ENCODE measurements around the gene HS3ST1.

The HS3ST1 gene

GRCh38 chr4:11455201-11455835 is 26.6 kb upstream of the HS3ST1 start:
- Histone ChIP-seq H3K27me3 (ENCODE audit: control insufficient read depth, insufficient read depth, low read length) (no peaks in the 10 kb centered on the region), H3K4me1 (ENCODE audit: control insufficient read depth, insufficient read depth, low read length) (no peaks in the 10 kb centered on the region), H3K9me3 (ENCODE audit: control insufficient read depth, insufficient read depth, low read length) (no peaks in the 10 kb centered on the region), H3K36me3 (ENCODE audit: control insufficient read depth, insufficient read depth, low read length) (no peaks in the 10 kb centered on the region), H3K9ac (ENCODE audit: low read depth, low read length) (no peak overlapping the region), H3K4me3 (ENCODE audit: low read depth, low read length) (no peak overlapping the region)

GRCh38 chr4:11451716-11452115 is 23.0 kb upstream of the HS3ST1 start:
- Histone ChIP-seq H3K36me3 (ENCODE audit: control insufficient read depth, insufficient read depth, low read length) (no peaks in the 10 kb centered on the region), H3K9ac (ENCODE audit: low read depth, low read length) (no peak overlapping the region), H3K27me3 (ENCODE audit: control insufficient read depth, insufficient read depth, low read length) (no peaks in the 10 kb centered on the region), H3K4me1 (ENCODE audit: control insufficient read depth, insufficient read depth, low read length) (no peaks in the 10 kb centered on the region), H3K9me3 (ENCODE audit: control insufficient read depth, insufficient read depth, low read length) (no peaks in the 10 kb centered on the region), H3K4me3 (ENCODE audit: low read depth, low read length) (no peak overlapping the region)

GRCh38 chr4:11446155-11446811 is 17.6 kb upstream of the HS3ST1 start:
- Histone ChIP-seq H3K4me1 (ENCODE audit: control insufficient read depth, insufficient read depth, low read length) (no peaks in the 10 kb centered on the region), H3K4me3 (ENCODE audit: low read depth, low read length) (no peak overlapping the region), H3K36me3 (ENCODE audit: control insufficient read depth, insufficient read depth, low read length) (no peaks in the 10 kb centered on the region), H3K9me3 (ENCODE audit: control insufficient read depth, insufficient read depth, low read length) (no peaks in the 10 kb centered on the region), H3K9ac (ENCODE audit: low read depth, low read length) (no peak overlapping the region), H3K27me3 (ENCODE audit: control insufficient read depth, insufficient read depth, low read length) (no peaks in the 10 kb centered on the region)

- Histone ChIP-seq H3K4me3 (ENCODE audit: low read depth, low read length) (no peak overlapping the region), H3K9me3 (ENCODE audit: control insufficient read depth, insufficient read depth, low read length) (no peaks in the 10 kb centered on the region), H3K9ac (ENCODE audit: low read depth, low read length) (no peak overlapping the region), H3K27me3 (ENCODE audit: control insufficient read depth, insufficient read depth, low read length) (no peaks in the 10 kb centered on the region), H3K36me3 (ENCODE audit: control insufficient read depth, insufficient read depth, low read length) (no peaks in the 10 kb centered on the region), H3K4me1 (ENCODE audit: control insufficient read depth, insufficient read depth, low read length) (no peaks in the 10 kb centered on the region)
Observed at GRCh38 chr4:11441194-11441556, 12.5 kb upstream of the HS3ST1 start.

GRCh38 chr4:11440481-11441193 is 11.9 kb upstream of the HS3ST1 start:
- no peaks in the 10 kb centered on the region for H3K4me1 ChIP-seq (ENCODE audit: control insufficient read depth, insufficient read depth, low read length)
- H3K9me3 ChIP-seq (ENCODE audit: control insufficient read depth, insufficient read depth, low read length), result no peaks in the 10 kb centered on the region
- no peak overlapping the region for H3K9ac ChIP-seq (ENCODE audit: low read depth, low read length)
- H3K36me3 ChIP-seq (ENCODE audit: control insufficient read depth, insufficient read depth, low read length), result no peaks in the 10 kb centered on the region
- H3K4me3 ChIP-seq (ENCODE audit: low read depth, low read length), result no peak overlapping the region
- no peaks in the 10 kb centered on the region for H3K27me3 ChIP-seq (ENCODE audit: control insufficient read depth, insufficient read depth, low read length)

- no peaks in the 10 kb centered on the region for H3K9me3 ChIP-seq (ENCODE audit: control insufficient read depth, insufficient read depth, low read length)
- H3K4me3 ChIP-seq (ENCODE audit: low read depth, low read length), result no peak overlapping the region
- no peak overlapping the region for H3K9ac ChIP-seq (ENCODE audit: low read depth, low read length)
- no peaks in the 10 kb centered on the region for H3K27me3 ChIP-seq (ENCODE audit: control insufficient read depth, insufficient read depth, low read length)
- no peaks in the 10 kb centered on the region for H3K4me1 ChIP-seq (ENCODE audit: control insufficient read depth, insufficient read depth, low read length)
- no peaks in the 10 kb centered on the region for H3K36me3 ChIP-seq (ENCODE audit: control insufficient read depth, insufficient read depth, low read length)
Observed at GRCh38 chr4:11439836-11440235, 11.1 kb upstream of the HS3ST1 start.

- no peaks in the 10 kb centered on the region for H3K4me1 ChIP-seq (ENCODE audit: control insufficient read depth, insufficient read depth, low read length)
- no peak overlapping the region for H3K4me3 ChIP-seq (ENCODE audit: low read depth, low read length)
- no peaks in the 10 kb centered on the region for H3K36me3 ChIP-seq (ENCODE audit: control insufficient read depth, insufficient read depth, low read length)
Observed at GRCh38 chr4:11438647-11439046, 10.0 kb upstream of the HS3ST1 start.

GRCh38 chr4:11436673-11437072 is 8.0 kb upstream of the HS3ST1 start:
- H3K4me3 ChIP-seq (ENCODE audit: low read depth, low read length), result no peak overlapping the region
- no peaks in the 10 kb centered on the region for H3K36me3 ChIP-seq (ENCODE audit: control insufficient read depth, insufficient read depth, low read length)
- no peaks in the 10 kb centered on the region for H3K9me3 ChIP-seq (ENCODE audit: control insufficient read depth, insufficient read depth, low read length)
- H3K4me1 ChIP-seq (ENCODE audit: control insufficient read depth, insufficient read depth, low read length), result no peaks in the 10 kb centered on the region
- no peaks in the 10 kb centered on the region for H3K27me3 ChIP-seq (ENCODE audit: control insufficient read depth, insufficient read depth, low read length)
- no peak overlapping the region for H3K9ac ChIP-seq (ENCODE audit: low read depth, low read length)

More at GRCh38 chr4:11438647-11439046, 10.0 kb upstream of the HS3ST1 start:
- Histone ChIP-seq H3K9ac (ENCODE audit: low read depth, low read length) (no peak overlapping the region), H3K27me3 (ENCODE audit: control insufficient read depth, insufficient read depth, low read length) (no peaks in the 10 kb centered on the region), H3K9me3 (ENCODE audit: control insufficient read depth, insufficient read depth, low read length) (no peaks in the 10 kb centered on the region)

- no peak overlapping the region for H3K9ac ChIP-seq (ENCODE audit: low read depth, low read length)
- H3K36me3 ChIP-seq (ENCODE audit: control insufficient read depth, insufficient read depth, low read length), result no peaks in the 10 kb centered on the region
- H3K27me3 ChIP-seq (ENCODE audit: control insufficient read depth, insufficient read depth, low read length), result no peaks in the 10 kb centered on the region
- no peak overlapping the region for H3K4me3 ChIP-seq (ENCODE audit: low read depth, low read length)
- H3K9me3 ChIP-seq (ENCODE audit: control insufficient read depth, insufficient read depth, low read length), result no peaks in the 10 kb centered on the region
- H3K4me1 ChIP-seq (ENCODE audit: control insufficient read depth, insufficient read depth, low read length), result no peaks in the 10 kb centered on the region
Observed at GRCh38 chr4:11436084-11436483, 7.4 kb upstream of the HS3ST1 start.

- Histone ChIP-seq H3K27me3 (ENCODE audit: control insufficient read depth, insufficient read depth, low read length) (peaks cover 4% of the 10 kb centered on the region), H3K4me3 (ENCODE audit: low read depth, low read length) (no peak overlapping the region), H3K9me3 (ENCODE audit: control insufficient read depth, insufficient read depth, low read length) (no peaks in the 10 kb centered on the region), H3K4me1 (ENCODE audit: control insufficient read depth, insufficient read depth, low read length) (no peaks in the 10 kb centered on the region), H3K36me3 (ENCODE audit: control insufficient read depth, insufficient read depth, low read length) (no peaks in the 10 kb centered on the region), H3K9ac (ENCODE audit: low read depth, low read length) (no peak overlapping the region)
Observed at GRCh38 chr4:11435557-11435956, 6.9 kb upstream of the HS3ST1 start.

- Histone ChIP-seq H3K9me3 (ENCODE audit: control insufficient read depth, insufficient read depth, low read length) (no peaks in the 10 kb centered on the region), H3K36me3 (ENCODE audit: control insufficient read depth, insufficient read depth, low read length) (no peaks in the 10 kb centered on the region), H3K27me3 (ENCODE audit: control insufficient read depth, insufficient read depth, low read length) (peaks cover 40% of the 10 kb centered on the region), H3K9ac (ENCODE audit: low read depth, low read length) (no peak overlapping the region), H3K4me3 (ENCODE audit: low read depth, low read length) (no peak overlapping the region), H3K4me1 (ENCODE audit: control insufficient read depth, insufficient read depth, low read length) (peaks cover 2% of the 10 kb centered on the region)
Observed at GRCh38 chr4:11431111-11431510, 2.4 kb upstream of the HS3ST1 start.

GRCh38 chr4:11430536-11430935 is 1.8 kb upstream of the HS3ST1 start:
- Histone ChIP-seq H3K4me3 (ENCODE audit: low read depth, low read length) (no peak overlapping the region), H3K27me3 (ENCODE audit: control insufficient read depth, insufficient read depth, low read length) (peaks cover 46% of the 10 kb centered on the region), H3K4me1 (ENCODE audit: control insufficient read depth, insufficient read depth, low read length) (peaks cover 2% of the 10 kb centered on the region), H3K36me3 (ENCODE audit: control insufficient read depth, insufficient read depth, low read length) (no peaks in the 10 kb centered on the region), H3K9ac (ENCODE audit: low read depth, low read length) (no peak overlapping the region), H3K9me3 (ENCODE audit: control insufficient read depth, insufficient read depth, low read length) (no peaks in the 10 kb centered on the region)
